Right lobe of liver (tissue), 6 donors: Measurements from ENCODE around the gene RALGPS1. TPM values are rescaled to one million over a fixed set of nuclear protein-coding genes. Genes with fewer than 3 reads are reported as not detected.

Experiments used
- ATAC-seq, 4 donors: fragments of 200-7000 bp; cut with Tn5 transposase; one replicate each; pipeline ENCODE4 v1.9.1; 2020; ENCODE audit warnings: mild to moderate bottlenecking in 4 of 4, moderate library complexity in 4 of 4
- DNase-seq, 3 donors: peaks; one replicate each; pipeline ENCODE4 v3.0.0-alpha.2; 2020
- H3K27ac ChIP-seq, 3 donors: fragments of 200-600 bp; one replicate each; pipeline ENCODE4 v1.8.0; 2022
- H3K27me3 ChIP-seq, 2 donors: fragments of 200-600 bp; one replicate each; pipeline ENCODE4 v1.8.0; 2022
- H3K36me3 ChIP-seq, 4 donors: fragments of 200-600 bp; sonication (generic) in 1 of 4; one replicate each; pipeline versions ENCODE4 v1.5.1 to v1.8.0; 2017 to 2022; ENCODE audit warnings: control low read depth in 1 of 4
- H3K4me1 ChIP-seq, 4 donors: fragments of 200-600 bp; sonication (generic) in 1 of 4; one replicate each; pipeline versions ENCODE4 v1.5.1 to v1.8.0; 2017 to 2022; ENCODE audit warnings: control low read depth in 1 of 4
- H3K4me3 ChIP-seq, 3 donors: fragments of 200-600 bp; one replicate each; pipeline ENCODE4 v1.8.0; 2022
- H3K9me3 ChIP-seq, 4 donors: fragments of 200-600 bp; sonication (generic) in 1 of 4; one replicate each; pipeline versions ENCODE4 v1.5.1 to v1.8.0; 2017 to 2022; ENCODE audit warnings: control low read depth in 1 of 4
- POLR2A ChIP-seq: fragments of 450-650 bp; IDR thresholded peaks from one replicate; pipeline ENCODE4 v1.6.1; 2017; ENCODE audit warnings: antibody characterized with exemption, mild to moderate bottlenecking
- WGBS: methylation state at CpG from one replicate; pipeline ENCODE4 v1.1.6; 2018; ENCODE audit warnings: low coverage, low lambda C conversion rate; ENCODE audit not compliant: insufficient coverage; ENCODE audit errors: missing lambda C conversion rate; 5-methylcytosine and 5-hydroxymethylcytosine counted together
- intact Hi-C, 2 donors: fragments of 100-400 bp; cut with DNase I; formaldehyde crosslinking; loops; one replicate each; pipeline versions ENCODE4 v1.11.2 to v1.14.1; 2022
- total RNA-seq, 6 experiments: library from RNA; depleted of rRNA in 2 of 6; stranded (reverse); fragments of >200 nt in 2 of 6; fragmentation: NEBNext Ultra II Directional in 3 of 6; extraction: Animal tissue kit (Norgen Biotek cat#: 25700) in 3 of 6; gene quantifications; one replicate each; pipeline versions ENCODE4 v1.1.0 to v1.2.4, GENCODE V29; 2016 to 2023
- TF ChIP-seq, protein P1 (sequence below), 4 donors: fragments of 200-600 bp in 3 of 4; fragments of 450-650 bp in 1 of 4; IDR thresholded peaks; one replicate each; pipeline versions ENCODE4 v1.5.1 to v1.8.0; 2016 to 2022; ENCODE audit warnings: antibody characterized with exemption in 4 of 4, mild to moderate bottlenecking in 2 of 4
- donor health status: DM: no; HTN: yes; CAD: no.
- donor health status: DM: no; HTN: no; CAD: no.
- donor health status: DM: no; HTN: no; CAD: no.
- donor health status: DM: no; HTN: yes; CAD: no.
- donor health status: DM: no; HTN: yes; CAD: no.

RALGPS1 gene
- total RNA-seq, 6 experiments from 2014 or later: 1.2 to 3.8 (median 2.4) TPM

DNA sequence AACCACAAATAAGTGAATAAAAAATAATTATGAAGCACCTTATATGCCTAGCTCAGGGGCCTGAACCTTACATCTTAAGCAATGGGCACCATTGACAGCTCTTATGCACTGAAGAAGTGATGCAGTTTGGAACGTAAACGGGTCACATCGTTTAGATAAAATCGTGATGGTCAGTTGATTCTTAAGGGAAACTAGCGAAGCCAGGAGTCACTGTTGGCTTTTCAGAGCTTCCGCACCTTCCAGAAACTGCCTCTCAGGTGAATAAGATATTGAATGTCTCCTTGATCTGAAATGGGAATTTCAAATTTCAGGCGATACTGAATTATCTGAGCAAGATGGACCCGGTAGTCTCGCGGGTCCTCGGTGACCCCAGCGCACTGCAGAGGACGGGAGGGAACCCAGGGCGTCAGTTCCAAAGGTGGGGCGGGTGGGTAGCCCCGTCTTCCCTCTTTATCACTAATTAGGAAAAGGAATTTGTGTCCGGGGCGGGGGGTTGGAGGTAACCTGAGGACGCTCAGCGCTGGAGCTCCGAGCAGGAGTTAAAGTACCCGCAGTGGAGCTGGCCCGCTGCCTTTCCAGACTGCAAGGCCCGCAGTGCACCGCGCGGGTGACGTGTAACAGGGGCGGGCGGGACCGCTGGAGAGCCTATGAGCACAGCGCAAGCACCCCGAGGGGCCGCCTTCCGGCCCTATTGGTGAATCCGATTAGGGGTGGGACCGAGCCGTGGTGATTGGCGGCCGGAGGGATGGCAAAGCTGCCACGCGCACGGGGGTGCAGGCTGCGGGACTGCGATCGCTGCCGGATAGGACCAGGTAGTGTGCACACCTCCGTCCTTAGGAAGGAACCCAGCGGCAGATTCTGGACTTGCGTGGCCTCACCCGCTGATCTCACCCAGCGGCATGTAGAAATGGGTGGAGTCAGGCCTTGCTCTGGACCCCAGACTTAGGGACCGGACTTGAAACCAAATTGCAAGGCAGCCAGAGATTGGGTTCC is 330.3 kb downstream of the RALGPS1 start:
- H3K4me3 ChIP-seq: peak overlapping the region; percentile 51 to 59 (median 55)
- peaks cover 0 to 17% (median 4%) of the 10 kb centered on the region in 4 donors for H3K4me1 ChIP-seq
- 16% methylated on average over 24 of the region's 53 CpGs for WGBS
- intact Hi-C loops: no loop called here
- no peaks in the 10 kb centered on the region for H3K9me3 ChIP-seq
- no peaks in the 10 kb centered on the region for H3K36me3 ChIP-seq
- TF ChIP-seq, protein P1, sequence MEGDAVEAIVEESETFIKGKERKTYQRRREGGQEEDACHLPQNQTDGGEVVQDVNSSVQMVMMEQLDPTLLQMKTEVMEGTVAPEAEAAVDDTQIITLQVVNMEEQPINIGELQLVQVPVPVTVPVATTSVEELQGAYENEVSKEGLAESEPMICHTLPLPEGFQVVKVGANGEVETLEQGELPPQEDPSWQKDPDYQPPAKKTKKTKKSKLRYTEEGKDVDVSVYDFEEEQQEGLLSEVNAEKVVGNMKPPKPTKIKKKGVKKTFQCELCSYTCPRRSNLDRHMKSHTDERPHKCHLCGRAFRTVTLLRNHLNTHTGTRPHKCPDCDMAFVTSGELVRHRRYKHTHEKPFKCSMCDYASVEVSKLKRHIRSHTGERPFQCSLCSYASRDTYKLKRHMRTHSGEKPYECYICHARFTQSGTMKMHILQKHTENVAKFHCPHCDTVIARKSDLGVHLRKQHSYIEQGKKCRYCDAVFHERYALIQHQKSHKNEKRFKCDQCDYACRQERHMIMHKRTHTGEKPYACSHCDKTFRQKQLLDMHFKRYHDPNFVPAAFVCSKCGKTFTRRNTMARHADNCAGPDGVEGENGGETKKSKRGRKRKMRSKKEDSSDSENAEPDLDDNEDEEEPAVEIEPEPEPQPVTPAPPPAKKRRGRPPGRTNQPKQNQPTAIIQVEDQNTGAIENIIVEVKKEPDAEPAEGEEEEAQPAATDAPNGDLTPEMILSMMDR (IDR thresholded peaks at IDR 0.05): no peak
- peak; percentile 67 for TF ChIP-seq POLR2A
- DNase-seq (peak; percentile 99), ATAC-seq (peak; percentile 98 to 100 (median 99))
- H3K27me3 ChIP-seq: no peaks in the 10 kb centered on the region
- H3K27ac ChIP-seq: peak overlapping the region; percentile 71 to 96 (median 89)

DNA sequence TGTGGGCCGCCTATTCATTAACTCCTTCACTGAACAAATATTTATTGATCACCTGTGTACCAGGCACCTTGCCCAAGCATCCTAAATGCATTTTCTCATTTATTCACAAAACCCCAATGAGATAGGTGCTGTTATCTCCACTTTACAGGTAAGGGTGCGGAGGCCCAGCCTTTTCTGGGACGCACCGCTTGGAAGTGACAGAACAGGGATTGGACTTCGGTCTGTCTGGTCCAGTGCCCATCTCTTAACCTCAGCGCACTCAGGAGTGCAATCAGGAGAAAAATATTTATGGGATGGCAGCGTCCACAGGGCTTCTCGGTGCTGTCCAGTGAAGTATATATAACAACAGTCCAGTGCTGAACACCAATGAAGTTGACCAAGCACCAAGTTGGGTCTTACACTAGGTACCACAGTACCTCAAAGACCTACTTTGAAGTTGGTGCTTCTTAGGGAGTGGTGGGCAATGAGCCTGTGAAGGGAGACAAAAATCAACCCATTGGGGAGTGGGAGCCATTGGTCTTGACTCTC is 331.1 kb downstream of the RALGPS1 start:
- ATAC-seq (peak; percentile 72 to 76 (median 74)), DNase-seq (peak; percentile 64 to 84 (median 74))
- no peak for TF ChIP-seq POLR2A
- TF ChIP-seq, protein P1 (IDR thresholded peaks at IDR 0.05): no peak
- 39% methylated on average over 7 of the region's 8 CpGs for WGBS
- H3K4me1 ChIP-seq: peaks cover 0 to 17% (median 4%) of the 10 kb centered on the region in 4 donors
- no peaks in the 10 kb centered on the region for H3K9me3 ChIP-seq
- H3K4me3 ChIP-seq: peak overlapping the region; percentile 51 to 59 (median 55)
- peak overlapping the region; percentile 71 to 96 (median 89) for H3K27ac ChIP-seq
- no peaks in the 10 kb centered on the region for H3K36me3 ChIP-seq
- H3K27me3 ChIP-seq: no peaks in the 10 kb centered on the region
- intact Hi-C loops: no loop called here

DNA sequence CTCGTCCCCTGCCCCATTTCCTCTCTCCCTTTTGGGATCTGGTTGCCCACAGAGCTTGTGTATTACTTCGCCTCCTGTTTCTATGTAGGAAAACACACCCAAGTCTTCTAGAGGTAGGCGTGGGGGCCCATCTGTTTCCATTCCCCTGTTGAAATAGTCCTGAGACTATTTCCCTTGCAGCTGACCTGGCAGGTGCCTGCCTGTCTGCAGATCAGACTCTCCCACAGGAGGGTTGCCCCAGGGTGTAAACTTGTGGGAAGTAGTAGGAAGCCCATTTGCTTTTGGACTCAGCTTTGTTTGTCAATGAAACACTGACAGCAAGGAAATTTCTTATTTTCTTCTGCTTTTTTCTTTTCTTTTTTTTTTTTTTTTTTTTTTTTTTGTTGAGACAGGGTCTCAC is 333.7 kb downstream of the RALGPS1 start:
- TF ChIP-seq POLR2A: no peak
- TF ChIP-seq, protein P1 (IDR thresholded peaks at IDR 0.05): no peak
- Histone ChIP-seq H3K36me3 (no peaks in the 10 kb centered on the region), H3K4me1 (peaks cover 0 to 17% (median 4%) of the 10 kb centered on the region in 4 donors), H3K9me3 (no peaks in the 10 kb centered on the region), H3K4me3 (no peak overlapping the region), H3K27me3 (no peaks in the 10 kb centered on the region), H3K27ac (no peak overlapping the region)
- ATAC-seq: no peak
- no peak for DNase-seq
- intact Hi-C loops: no loop called here
- WGBS: 86% methylated on average over 3 of the region's 3 CpGs

DNA sequence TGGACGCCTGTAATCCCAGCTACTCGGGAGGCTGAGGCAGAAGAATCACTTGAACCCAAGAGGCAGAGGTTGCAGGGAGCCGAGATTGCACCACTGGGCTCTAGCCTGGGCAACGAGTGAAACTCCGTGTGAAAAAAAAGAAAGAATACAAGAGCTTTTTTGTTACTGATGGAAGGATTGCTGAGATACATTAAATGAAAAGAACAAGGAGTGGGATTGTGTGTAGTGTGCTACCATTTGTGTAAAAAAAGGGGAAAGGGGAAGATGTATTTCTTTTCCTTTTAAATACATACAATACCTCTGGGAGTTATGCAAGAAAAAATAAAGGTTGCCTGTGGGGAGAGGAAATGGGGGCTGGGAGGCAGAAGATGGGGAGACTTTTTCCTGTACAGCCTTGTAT is 335.3 kb downstream of the RALGPS1 start:
- no peak for ATAC-seq
- peaks cover 0 to 17% (median 4%) of the 10 kb centered on the region in 4 donors for H3K4me1 ChIP-seq
- H3K9me3 ChIP-seq: no peaks in the 10 kb centered on the region
- H3K27ac ChIP-seq: no peak overlapping the region
- H3K36me3 ChIP-seq: no peaks in the 10 kb centered on the region
- intact Hi-C loops: no loop called here
- DNase-seq: no peak
- no peaks in the 10 kb centered on the region for H3K27me3 ChIP-seq
- no peak for TF ChIP-seq POLR2A
- TF ChIP-seq, protein P1 (IDR thresholded peaks at IDR 0.05): no peak
- 96% methylated on average over 3 of the region's 5 CpGs for WGBS
- H3K4me3 ChIP-seq: no peak overlapping the region
